ENCODE results near the gene ICAM1.

ICAM1 gene

DNA sequence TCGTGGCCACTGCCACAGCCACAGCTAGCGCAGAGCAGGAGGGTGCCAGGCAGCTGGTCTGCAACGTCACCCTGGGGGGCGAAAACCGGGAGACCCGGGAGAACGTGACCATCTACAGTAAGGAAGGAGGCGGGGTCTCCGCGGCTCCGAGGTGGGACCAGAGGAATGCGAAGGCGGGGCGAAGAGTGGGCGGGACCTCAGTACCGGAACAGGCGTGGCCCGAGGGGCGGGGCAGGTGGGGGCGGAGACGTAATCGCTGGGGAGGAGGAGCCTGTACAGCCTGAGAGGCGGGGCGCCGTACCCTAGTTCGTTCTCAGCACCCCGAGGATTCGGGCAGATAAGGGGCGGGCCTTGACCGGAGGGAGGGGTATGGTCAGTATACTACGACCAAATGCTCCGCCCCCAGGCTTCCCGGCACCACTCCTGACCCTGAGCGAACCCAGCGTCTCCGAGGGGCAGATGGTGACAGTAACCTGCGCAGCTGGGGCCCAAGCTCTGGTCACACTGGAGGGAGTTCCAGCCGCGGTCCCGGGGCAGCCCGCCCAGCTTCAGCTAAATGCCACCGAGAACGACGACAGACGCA, 21.4 kb downstream of the ICAM1 start:
- no peak for TF ChIP-seq ZFX (IDR thresholded peaks at IDR 0.05)
- TF ChIP-seq, protein P1, sequence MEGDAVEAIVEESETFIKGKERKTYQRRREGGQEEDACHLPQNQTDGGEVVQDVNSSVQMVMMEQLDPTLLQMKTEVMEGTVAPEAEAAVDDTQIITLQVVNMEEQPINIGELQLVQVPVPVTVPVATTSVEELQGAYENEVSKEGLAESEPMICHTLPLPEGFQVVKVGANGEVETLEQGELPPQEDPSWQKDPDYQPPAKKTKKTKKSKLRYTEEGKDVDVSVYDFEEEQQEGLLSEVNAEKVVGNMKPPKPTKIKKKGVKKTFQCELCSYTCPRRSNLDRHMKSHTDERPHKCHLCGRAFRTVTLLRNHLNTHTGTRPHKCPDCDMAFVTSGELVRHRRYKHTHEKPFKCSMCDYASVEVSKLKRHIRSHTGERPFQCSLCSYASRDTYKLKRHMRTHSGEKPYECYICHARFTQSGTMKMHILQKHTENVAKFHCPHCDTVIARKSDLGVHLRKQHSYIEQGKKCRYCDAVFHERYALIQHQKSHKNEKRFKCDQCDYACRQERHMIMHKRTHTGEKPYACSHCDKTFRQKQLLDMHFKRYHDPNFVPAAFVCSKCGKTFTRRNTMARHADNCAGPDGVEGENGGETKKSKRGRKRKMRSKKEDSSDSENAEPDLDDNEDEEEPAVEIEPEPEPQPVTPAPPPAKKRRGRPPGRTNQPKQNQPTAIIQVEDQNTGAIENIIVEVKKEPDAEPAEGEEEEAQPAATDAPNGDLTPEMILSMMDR (conservative IDR thresholded peaks at IDR 0.05): no peak
- H3K27ac ChIP-seq: no peak overlapping the region

GRCh38 chr19:10292789-10293636, 22.1 kb downstream of the ICAM1 start:
- H3K27ac ChIP-seq: no peak overlapping the region
- no peak for TF ChIP-seq ZFX (IDR thresholded peaks at IDR 0.05)
- TF ChIP-seq, protein P1 (conservative IDR thresholded peaks at IDR 0.05): no peak

DNA sequence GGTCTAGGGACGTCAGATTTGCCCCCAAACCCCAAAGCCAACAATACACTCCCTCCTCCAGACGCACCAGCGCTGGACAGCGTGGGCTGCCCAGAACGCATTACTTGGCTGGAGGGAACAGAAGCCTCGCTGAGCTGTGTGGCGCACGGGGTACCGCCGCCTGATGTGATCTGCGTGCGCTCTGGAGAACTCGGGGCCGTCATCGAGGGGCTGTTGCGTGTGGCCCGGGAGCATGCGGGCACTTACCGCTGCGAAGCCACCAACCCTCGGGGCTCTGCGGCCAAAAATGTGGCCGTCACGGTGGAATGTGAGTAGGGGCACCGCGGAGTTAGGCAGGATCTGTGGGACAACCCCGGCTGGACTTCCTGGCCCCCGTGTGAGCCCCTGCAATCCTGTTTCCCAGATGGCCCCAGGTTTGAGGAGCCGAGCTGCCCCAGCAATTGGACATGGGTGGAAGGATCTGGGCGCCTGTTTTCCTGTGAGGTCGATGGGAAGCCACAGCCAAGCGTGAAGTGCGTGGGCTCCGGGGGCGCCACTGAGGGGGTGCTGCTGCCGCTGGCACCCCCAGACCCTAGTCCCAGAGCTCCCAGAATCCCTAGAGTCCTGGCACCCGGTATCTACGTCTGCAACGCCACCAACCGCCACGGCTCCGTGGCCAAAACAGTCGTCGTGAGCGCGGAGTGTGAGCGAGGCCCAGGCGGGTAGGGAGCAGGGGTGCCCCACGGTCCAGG, 22.9 kb downstream of the ICAM1 start:
- no peak for TF ChIP-seq ZFX (IDR thresholded peaks at IDR 0.05)
- TF ChIP-seq, protein P1 (conservative IDR thresholded peaks at IDR 0.05): no peak

GRCh38 chr19:10294368-10294697, 23.4 kb downstream of the ICAM1 start:
- no peak for TF ChIP-seq ZFX (IDR thresholded peaks at IDR 0.05)
- TF ChIP-seq, protein P1 (conservative IDR thresholded peaks at IDR 0.05): no peak
- H3K27ac ChIP-seq: no peak overlapping the region

More for the DNA sequence above, 22.9 kb downstream of the ICAM1 start:
- H3K27ac ChIP-seq: no peak overlapping the region

DNA sequence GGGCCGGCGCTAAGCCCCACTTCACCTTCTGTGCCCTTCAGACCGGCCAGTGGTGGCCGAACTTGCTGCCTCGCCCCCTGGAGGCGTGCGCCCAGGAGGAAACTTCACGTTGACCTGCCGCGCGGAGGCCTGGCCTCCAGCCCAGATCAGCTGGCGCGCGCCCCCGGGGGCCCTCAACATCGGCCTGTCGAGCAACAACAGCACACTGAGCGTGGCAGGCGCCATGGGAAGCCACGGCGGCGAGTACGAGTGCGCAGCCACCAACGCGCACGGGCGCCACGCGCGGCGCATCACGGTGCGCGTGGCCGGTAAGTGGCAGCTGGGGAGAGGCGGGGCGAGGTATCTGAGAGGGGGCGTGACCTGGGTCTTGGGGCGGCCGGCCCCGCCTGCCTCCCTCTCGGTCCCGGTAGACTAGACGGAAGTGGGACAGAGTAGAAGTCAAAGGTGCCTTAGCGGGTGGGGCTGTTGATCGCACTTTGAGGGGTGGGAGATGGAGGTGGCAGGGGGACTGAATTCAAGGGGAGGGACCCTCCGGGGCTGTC, 24.5 kb downstream of the ICAM1 start:
- H3K27ac ChIP-seq: no peak overlapping the region
- TF ChIP-seq, protein P1 (conservative IDR thresholded peaks at IDR 0.05): no peak
- TF ChIP-seq ZFX (IDR thresholded peaks at IDR 0.05): no peak

DNA sequence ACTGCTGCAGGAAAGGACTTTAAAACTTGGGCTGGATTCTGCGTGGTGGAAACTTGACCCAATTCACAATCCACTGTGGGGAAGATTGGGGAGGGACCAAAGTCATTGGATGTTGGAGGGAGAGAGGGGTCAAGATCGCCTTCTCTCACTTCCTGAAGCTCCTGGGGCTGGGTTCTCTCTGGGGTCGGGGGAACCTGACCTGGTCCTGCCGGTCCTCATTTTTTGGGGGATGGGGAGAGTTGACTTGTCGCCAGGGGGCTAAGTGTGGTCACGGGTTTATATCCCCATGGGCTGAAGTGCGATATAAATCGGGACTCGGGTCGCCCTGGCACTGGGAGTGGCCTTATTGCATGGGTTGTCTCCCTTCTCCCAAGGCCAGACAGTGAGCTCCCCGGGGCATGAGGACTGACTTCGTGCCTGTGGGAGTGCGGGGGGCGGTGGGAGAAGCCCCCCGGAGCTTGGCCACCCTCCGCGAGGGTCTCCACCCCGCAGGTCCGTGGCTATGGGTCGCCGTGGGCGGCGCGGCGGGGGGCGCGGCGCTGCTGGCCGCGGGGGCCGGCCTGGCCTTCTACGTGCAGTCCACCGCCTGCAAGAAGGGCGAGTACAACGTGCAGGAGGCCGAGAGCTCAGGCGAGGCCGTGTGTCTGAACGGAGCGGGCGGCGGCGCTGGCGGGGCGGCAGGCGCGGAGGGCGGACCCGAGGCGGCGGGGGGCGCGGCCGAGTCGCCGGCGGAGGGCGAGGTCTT, 25.1 kb downstream of the ICAM1 start:
- TF ChIP-seq ZFX (IDR thresholded peaks at IDR 0.05): no peak
- TF ChIP-seq, protein P1 (conservative IDR thresholded peaks at IDR 0.05): no peak
- no peak overlapping the region for H3K27ac ChIP-seq
